CD4-positive, alpha-beta T cell (primary cell): Measurements from ENCODE around the gene FOSB. TPM values are rescaled to one million over a fixed set of nuclear protein-coding genes. Genes with fewer than 3 reads are reported as not detected.

Experiments used
- ATAC-seq: fragments of 200-7000 bp; cut with Tn5 transposase; one replicate; pipeline ENCODE4 v1.10.0; 2022; ENCODE audit warnings: mild to moderate bottlenecking; ENCODE audit not compliant: poor library complexity
- CTCF ChIA-PET: fragments of 350-600 bp; sonication (Branson Sonifier 250); formaldehyde crosslinking; loops from one replicate; lab custom pipeline; 2021; ENCODE audit warnings: antibody characterized with exemption, inconsistent platforms; lab: Charles Lee
- POLR2A ChIA-PET: fragments of 350-600 bp; sonication (Branson Sonifier 250); formaldehyde crosslinking; loops from one replicate; lab custom pipeline; 2021; ENCODE audit warnings: antibody characterized with exemption, inconsistent platforms; lab: Charles Lee
- DNase-seq, 14 experiments: peaks; one replicate each; pipeline ENCODE4 v3.0.0-alpha.2; 2013 to 2020; ENCODE audit warnings: mixed read lengths in 2 of 14
- H3K27ac ChIP-seq, 2 donors: one replicate each; pipeline versions ENCODE4 v1.5.1 to v1.7.0; 2013; ENCODE audit warnings: low read length in 2 of 2, low read depth in 1 of 2, mild to moderate bottlenecking in 1 of 2
- H3K27me3 ChIP-seq, 2 experiments: 1 replicate in 1 of 2; 2 replicates in 1 of 2; pipeline versions ENCODE4 v1.6.1 to v1.7.0; 2013; ENCODE audit warnings: low read length in 2 of 2, control low read depth in 1 of 2, mild to moderate bottlenecking in 1 of 2, moderate library complexity in 1 of 2; ENCODE audit not compliant: insufficient read depth in 2 of 2, control insufficient read depth in 1 of 2
- H3K36me3 ChIP-seq: one replicate; pipeline ENCODE4 v1.6.1; 2013; ENCODE audit warnings: low read length, control low read depth; ENCODE audit not compliant: insufficient read depth
- H3K4me1 ChIP-seq: one replicate; pipeline ENCODE4 v1.6.1; 2013; ENCODE audit warnings: low read length, control low read depth; ENCODE audit not compliant: insufficient read depth
- H3K4me3 ChIP-seq: one replicate; pipeline ENCODE4 v1.5.1; 2013; ENCODE audit warnings: mild to moderate bottlenecking, low read length, moderate library complexity
- H3K9me3 ChIP-seq, 2 experiments: 1 replicate in 1 of 2; 2 replicates in 1 of 2; pipeline versions ENCODE4 v1.6.1 to v1.7.0; 2013; ENCODE audit warnings: low read length in 2 of 2, mild to moderate bottlenecking in 2 of 2, control low read depth in 1 of 2, moderate library complexity in 1 of 2; ENCODE audit not compliant: control insufficient read depth in 1 of 2, insufficient read depth in 1 of 2
- H3K27ac Mint-ChIP-seq: one replicate; pipeline ENCODE4 v1.8.0; 2020; ENCODE audit warnings: mixed read lengths
- H3K27me3 Mint-ChIP-seq: one replicate; pipeline ENCODE4 v1.8.0; 2021; ENCODE audit warnings: mixed read lengths
- H3K36me3 Mint-ChIP-seq: one replicate; pipeline ENCODE4 v1.8.0; 2021; ENCODE audit warnings: low read depth, mixed read lengths
- H3K4me1 Mint-ChIP-seq: one replicate; pipeline ENCODE4 v1.8.0; 2021; ENCODE audit warnings: low read depth, mixed read lengths
- H3K4me3 Mint-ChIP-seq: one replicate; pipeline ENCODE4 v1.8.0; 2020; ENCODE audit warnings: mild to moderate bottlenecking, mixed read lengths
- H3K9me3 Mint-ChIP-seq: one replicate; pipeline ENCODE4 v1.8.0; 2020; ENCODE audit warnings: mixed read lengths
- CTCF ChIP-seq: fragments of 200-600 bp; IDR thresholded peaks from one replicate; pipeline ENCODE4 v1.8.0; 2022; ENCODE audit warnings: antibody characterized with exemption, mild to moderate bottlenecking
- intact Hi-C, 2 experiments: fragments of 100-400 bp; cut with DNase I in 1 of 2; cut with micrococcal nuclease in 1 of 2; formaldehyde crosslinking; loops; one replicate each; pipeline versions ENCODE4 v1.15.1 to v1.9.0; 2023 to 2025; cut with DNase I, micrococcal nuclease
- total RNA-seq, 174 experiments: library from RNA in 2 of 174; stranded (reverse) in 2 of 174; gene quantifications; one replicate each; pipeline ENCODE4 v1.2.3 and lab custom pipeline; 2021 to 2026

Gene FOSB
- total RNA-seq, 2 experiments from 2014 or later = 422 to 424 TPM

- Mint-ChIP-seq H3K27me3 (peaks cover 4% of the 10 kb centered on the region), H3K4me1 (peaks cover 12% of the 10 kb centered on the region), H3K4me3 (no peak overlapping the region), H3K27ac (no peak overlapping the region), H3K36me3 (peaks cover 18% of the 10 kb centered on the region), H3K9me3 (no peaks in the 10 kb centered on the region)
- no peak for TF ChIP-seq CTCF
- Histone ChIP-seq H3K4me1 (peaks cover 9% of the 10 kb centered on the region), H3K27ac (no peak overlapping the region), H3K36me3 (peaks cover 1% of the 10 kb centered on the region), H3K9me3 (no peaks in the 10 kb centered on the region), H3K27me3 (no peaks in the 10 kb centered on the region), H3K4me3 (no peak overlapping the region)
- ChIA-PET POLR2A (no interaction called here), CTCF (interaction anchor here (1.3 kb wide), 1 partner anchor 19 kb away, joined by 5 read pairs; no protein-coding TSS in a partner anchor)
- intact Hi-C loops = no loop called here
- ATAC-seq (no peak), DNase-seq (no peak)
These were observed 3.5 kb upstream of the FOSB start for GRCh38 chr19:45464274-45464673.

DNA sequence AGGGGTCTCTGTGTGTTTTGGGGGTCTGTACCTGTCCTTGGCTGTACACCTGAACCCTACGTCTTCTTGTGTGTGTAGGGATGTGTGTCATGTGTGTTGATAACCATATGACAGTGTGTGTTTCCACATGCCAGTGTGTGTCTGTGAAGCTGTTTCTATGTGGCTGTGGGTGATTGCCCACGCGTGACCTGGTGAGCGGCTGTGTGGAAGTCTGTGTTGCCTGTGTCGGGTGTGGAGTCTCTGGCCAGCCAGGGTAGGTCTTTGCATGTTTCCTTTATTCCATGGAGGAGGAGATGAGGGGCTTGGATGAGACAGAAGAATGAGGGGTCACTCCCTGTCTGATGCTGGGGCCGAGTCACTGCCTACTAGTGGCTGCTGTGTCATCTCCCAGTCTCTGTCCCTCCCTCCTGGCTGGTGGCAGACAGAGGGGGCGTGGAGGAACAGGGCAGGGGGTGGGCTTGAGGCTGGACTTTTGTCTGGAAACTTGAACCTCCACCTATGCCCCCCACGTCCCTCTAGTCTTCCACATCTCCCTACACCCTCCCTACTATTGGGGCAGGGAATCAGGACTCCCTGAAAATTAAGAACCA is 2.8 kb upstream of the FOSB start:
- POLR2A ChIA-PET = no interaction called here
- Mint-ChIP-seq H3K4me1 (peaks cover 19% of the 10 kb centered on the region), H3K27ac (no peak overlapping the region), H3K9me3 (no peaks in the 10 kb centered on the region), H3K36me3 (peaks cover 25% of the 10 kb centered on the region), H3K4me3 (no peak overlapping the region), H3K27me3 (peaks cover 4% of the 10 kb centered on the region)
- Histone ChIP-seq H3K36me3 (peaks cover 8% of the 10 kb centered on the region), H3K4me3 (no peak overlapping the region), H3K27me3 (no peaks in the 10 kb centered on the region), H3K27ac (no peak overlapping the region), H3K4me1 (peaks cover 16% of the 10 kb centered on the region), H3K9me3 (no peaks in the 10 kb centered on the region)
- CTCF ChIA-PET = interaction anchor here (1.3 kb wide), 1 partner anchor 19 kb away, joined by 5 read pairs; no protein-coding TSS in a partner anchor
- intact Hi-C loops = loop anchor here in 1 of 2 experiments (1.0 kb wide), 1 partner anchor 9 kb away; no protein-coding TSS in a partner anchor
- no peak for ATAC-seq
- DNase-seq = no peak
- no peak for TF ChIP-seq CTCF

- ChIA-PET POLR2A (interaction anchor here (0.6 to 4.9 kb wide), 8 partner anchors 11 to 303 kb away, joined by 3 to 119 read pairs (median 5); partner anchors contain the start of gene OPA3), CTCF (interaction anchor here (1.5 to 7.1 kb wide), 5 partner anchors 10 to 175 kb away, joined by 6 to 128 read pairs (median 7); no protein-coding TSS in a partner anchor)
- peaks cover 0 to 1% of the 10 kb centered on the region in 2 experiments for H3K27me3 ChIP-seq
- no peaks in the 10 kb centered on the region for H3K9me3 Mint-ChIP-seq
- H3K4me3 ChIP-seq = peak overlapping the region; percentile 94
- peaks cover 29% of the 10 kb centered on the region for H3K4me1 Mint-ChIP-seq
- no peak for TF ChIP-seq CTCF
- peaks cover 11% of the 10 kb centered on the region for H3K27me3 Mint-ChIP-seq
- intact Hi-C loops = loop anchor here (1.0 kb wide), 1 partner anchor 16 kb away; no protein-coding TSS in a partner anchor
- H3K4me1 ChIP-seq = peaks cover 32% of the 10 kb centered on the region
- peaks cover 25% of the 10 kb centered on the region for H3K36me3 Mint-ChIP-seq
- DNase-seq (no peak), ATAC-seq (no peak)
- peak overlapping the region; percentile 96 to 99 for H3K27ac ChIP-seq
- H3K4me3 Mint-ChIP-seq = peak overlapping the region; percentile 96
- no peaks in the 10 kb centered on the region for H3K9me3 ChIP-seq
- H3K36me3 ChIP-seq = peaks cover 30% of the 10 kb centered on the region
- H3K27ac Mint-ChIP-seq = peak overlapping the region; percentile 98
These were observed 711 bp upstream of the FOSB start for GRCh38 chr19:45467115-45467455.
